Adrenal gland (tissue), 12 donors: ENCODE results near the gene SH2B3. TPM values are rescaled to one million over a fixed set of nuclear protein-coding genes. Genes with fewer than 3 reads are reported as not detected.
A peak's percentile ranks its signal among the peaks of the same experiment; 100 is the strongest.

Experiments used
- DNase-seq, 7 donors: peaks; one replicate each; pipeline ENCODE4 v3.0.0-alpha.2; 2019 to 2020
- H3K27ac ChIP-seq, 5 donors: fragments of 200-600 bp; sonication (generic) in 4 of 5; 1 replicate in 3 of 5; 2 replicates in 2 of 5; pipeline versions ENCODE4 v1.5.1 to v1.8.0; 2016 to 2020; ENCODE audit warnings: mild to moderate bottlenecking in 1 of 5
- H3K27me3 ChIP-seq: fragments of 200-600 bp; 2 replicates; pipeline ENCODE4 v1.8.0; 2021
- H3K36me3 ChIP-seq, 2 donors: fragments of 200-600 bp; replicated peaks in 1 of 2; 1 replicate in 1 of 2; 2 replicates in 1 of 2; pipeline versions ENCODE4 v1.5.1 to v1.8.0; 2018 to 2022
- H3K4me1 ChIP-seq, 2 donors: fragments of 200-600 bp; replicated peaks in 1 of 2; 1 replicate in 1 of 2; 2 replicates in 1 of 2; pipeline versions ENCODE4 v1.5.1 to v1.8.0; 2018 to 2021
- H3K4me3 ChIP-seq, 4 donors: fragments of 200-600 bp; sonication (generic) in 3 of 4; one replicate each; pipeline ENCODE4 v1.5.1; 2016 to 2018
- H3K9me3 ChIP-seq, 3 donors: fragments of 200-600 bp; sonication (generic) in 1 of 3; replicated peaks in 1 of 3; 1 replicate in 2 of 3; 2 replicates in 1 of 3; pipeline versions ENCODE4 v1.5.1 to v1.8.0; 2016 to 2021
- CTCF ChIP-seq, 6 experiments: fragments of 450-650 bp in 4 of 6; fragments of 200-600 bp in 2 of 6; sonication (generic) in 1 of 6; IDR thresholded peaks; 1 replicate in 5 of 6; 2 replicates in 1 of 6; pipeline versions ENCODE4 v1.5.1 to v1.8.0; 2016 to 2021; ENCODE audit warnings: antibody characterized with exemption in 6 of 6, mild to moderate bottlenecking in 2 of 6, moderate library complexity in 1 of 6
- POLR2A ChIP-seq, 2 donors: fragments of 450-650 bp; IDR thresholded peaks; one replicate each; pipeline ENCODE4 v1.6.1; 2017; ENCODE audit warnings: antibody characterized with exemption in 2 of 2, mild to moderate bottlenecking in 2 of 2, moderate library complexity in 1 of 2
- WGBS, 4 donors: extraction: QIAGEN DNeasy Blood & Tissue Kit in 2 of 4; methylation state at CpG; one replicate each; pipeline versions ENCODE4 v1.1.5 to v1.1.7; 2013 to 2017; 5-methylcytosine and 5-hydroxymethylcytosine counted together
- intact Hi-C, 2 donors: fragments of 100-400 bp; cut with DNase I; formaldehyde crosslinking; loops; one replicate each; pipeline versions ENCODE4 v1.14.1 to v1.15.0; 2022 to 2023
- polyA plus RNA-seq, 3 donors: library from polyadenylated mRNA; stranded (reverse); fragments of 200-250 nt in 2 of 3; fragments of 350-450 nt in 1 of 3; fragmentation: Illumina TruSeq in 1 of 3; extraction: RNeasy Lipid Tissue Mini Kit (QIAGEN cat#74804) in 1 of 3; gene quantifications; one replicate each; pipeline ENCODE4 v1.2.3, GENCODE V29; 2013 to 2014
- total RNA-seq, 9 donors: library from RNA; depleted of rRNA in 4 of 9; stranded (reverse); fragments of >200 nt in 4 of 9; fragments of 120-200 nt in 1 of 9; fragmentation: NEBNext Ultra II Directional in 1 of 9; extraction: Animal tissue kit (Norgen Biotek cat#: 25700) in 1 of 9; gene quantifications; one replicate each; pipeline versions ENCODE4 v1.1.0 to v1.2.4, GENCODE V29; 2013 to 2023
- donor health status: healthy with polysubstance abuse.
- donor health status: Bipolar disorder and iron deficiency.
- donor health status: DM: yes; HTN: yes; CAD: no.
- donor health status: DM: no; HTN: no; CAD: no.
- donor health status: DM: no; HTN: no; CAD: no.
- donor health status: DM: yes; HTN: yes; CAD: no.

Gene SH2B3
- total and polyA plus RNA-seq, 12 donors, result 5.8 to 70.3 (median 28.5) TPM

- DNase-seq, result peak; percentile 94 to 99 (median 96)
- TF ChIP-seq CTCF (IDR thresholded peaks at IDR 0.05) (peak; percentile 39 to 63 (median 53)), POLR2A (IDR thresholded peaks at IDR 0.05) (no peak)
- Histone ChIP-seq H3K36me3 (no peaks in the 10 kb centered on the region), H3K9me3 (no peaks in the 10 kb centered on the region), H3K27me3 (no peaks in the 10 kb centered on the region), H3K4me3 (peak overlapping the region in 2 of 4 donors; percentile 70 to 87), H3K4me1 (peaks cover 0 to 50% of the 10 kb centered on the region in 2 donors), H3K27ac (peak overlapping the region in 4 of 5 donors; percentile 36 to 97 (median 62))
- intact Hi-C loops, result loop anchor here (5.0 kb wide), 2 partner anchors 42 to 47 kb away; no protein-coding TSS in a partner anchor
- WGBS, 4 donors, result 0 to 2% (median 1%) methylated on average over 10 to 59 of the region's 59 CpGs
Measured at GRCh38 chr12:111405149-111405858, 419 bp upstream of the SH2B3 start.

GRCh38 chr12:111406474-111407376, 1.0 kb downstream of the SH2B3 start:
- 28 to 49% (median 34%) methylated on average over 8 to 34 of the region's 34 CpGs for WGBS, 4 donors
- TF ChIP-seq POLR2A (IDR thresholded peaks at IDR 0.05) (peak in 1 of 2 donors; percentile 15), CTCF (IDR thresholded peaks at IDR 0.05) (no peak)
- Histone ChIP-seq H3K27me3 (no peaks in the 10 kb centered on the region), H3K9me3 (no peaks in the 10 kb centered on the region), H3K36me3 (no peaks in the 10 kb centered on the region), H3K4me3 (peak overlapping the region; percentile 46 to 87 (median 71)), H3K27ac (peak overlapping the region; percentile 60 to 97 (median 79)), H3K4me1 (peaks cover 12 to 64% of the 10 kb centered on the region in 2 donors)
- intact Hi-C loops, result loop anchor here (5.0 kb wide), 2 partner anchors 41 to 46 kb away; no protein-coding TSS in a partner anchor
- peak in 6 of 7 donors; percentile 25 to 67 (median 53) for DNase-seq

- peak overlapping the region in 4 of 5 donors; percentile 33 to 97 (median 82) for H3K27ac ChIP-seq
Measured at GRCh38 chr12:111407377-111408115, 1.8 kb downstream of the SH2B3 start.

More at GRCh38 chr12:111407377-111408115, 1.8 kb downstream of the SH2B3 start:
- Histone ChIP-seq H3K27me3 (no peaks in the 10 kb centered on the region), H3K4me1 (peaks cover 12 to 70% of the 10 kb centered on the region in 2 donors), H3K9me3 (no peaks in the 10 kb centered on the region), H3K36me3 (no peaks in the 10 kb centered on the region), H3K4me3 (peak overlapping the region in 1 of 4 donors; percentile 87)
- TF ChIP-seq CTCF (IDR thresholded peaks at IDR 0.05) (peak in 1 of 6 experiments; percentile 1), POLR2A (IDR thresholded peaks at IDR 0.05) (no peak)
- 55 to 74% (median 60%) methylated on average over 3 to 9 of the region's 9 CpGs for WGBS, 4 donors
- no peak for DNase-seq
- intact Hi-C loops, result loop anchor here (5.0 kb wide), 2 partner anchors 40 to 45 kb away; no protein-coding TSS in a partner anchor
